PFSK-1 (cell line): Measurements from ENCODE around the gene IFITM1.

Experiments used
- FOXP2 ChIP-seq: optimal IDR thresholded peaks from 2 replicates; pipeline ENCODE3; 2011; ENCODE audit warnings: borderline replicate concordance, control low read depth, inconsistent platforms; ENCODE audit not compliant: insufficient read depth; ENCODE audit errors: extremely low read length, extremely low read depth
- POLR2AphosphoS5 ChIP-seq: IDR thresholded peaks from 2 replicates; pipeline ENCODE4 v1.6.1; 2012; ENCODE audit warnings: low read depth, mild to moderate bottlenecking, control low read depth, low read length, moderate library complexity
- SIN3A ChIP-seq: IDR thresholded peaks from 2 replicates; pipeline ENCODE4 v1.6.1; 2012; ENCODE audit warnings: mild to moderate bottlenecking, low read length, moderate library complexity, borderline replicate concordance; ENCODE audit not compliant: insufficient read depth
- TAF1 ChIP-seq: IDR thresholded peaks from 2 replicates; pipeline ENCODE4 v1.6.1; 2012; ENCODE audit warnings: low read length, control low read depth, borderline replicate concordance; ENCODE audit not compliant: insufficient read depth
- TF ChIP-seq, protein P1 (sequence below), 2 experiments: IDR thresholded peaks; 2 replicates each; pipeline versions ENCODE4 v1.6.1 to v1.8.0; 2011 to 2012; ENCODE audit warnings: low read depth in 2 of 2, low read length in 2 of 2, control low read depth in 1 of 2, inconsistent platforms in 1 of 2, mild to moderate bottlenecking in 1 of 2, moderate library complexity in 1 of 2; ENCODE audit not compliant: insufficient read depth in 1 of 2

Gene IFITM1

DNA sequence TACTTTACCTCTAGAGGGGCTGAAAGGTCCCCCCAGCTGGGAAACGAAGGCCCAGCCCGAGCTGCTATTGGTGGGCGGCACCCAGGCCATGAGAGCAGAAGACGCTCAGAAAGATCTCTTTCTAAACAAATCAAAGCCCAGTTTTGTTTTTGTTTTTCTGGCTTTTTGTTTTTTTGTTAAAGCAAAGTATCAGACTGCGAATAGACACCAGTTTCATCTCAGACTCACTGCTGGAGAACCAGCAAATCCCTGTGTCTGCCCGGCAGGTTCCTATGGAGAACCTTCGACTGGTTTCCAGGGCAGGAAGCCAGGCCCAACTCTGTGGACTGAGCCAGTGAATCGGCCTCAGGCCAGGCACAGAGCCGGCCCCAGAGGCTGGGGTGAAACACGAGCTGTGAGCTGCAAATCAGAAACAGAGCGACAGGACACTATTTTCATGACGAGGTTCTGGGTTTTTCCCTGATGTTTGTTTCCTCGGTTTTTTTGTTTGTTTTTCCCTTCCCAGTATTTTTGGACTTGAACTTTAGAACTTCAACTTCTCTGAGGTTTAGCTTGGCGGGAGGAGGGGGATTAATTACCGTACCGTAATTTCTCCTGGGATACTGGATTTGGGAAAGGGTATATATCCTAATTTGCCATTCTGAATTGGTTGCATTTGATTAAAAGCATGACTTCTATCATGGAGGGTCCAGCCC is 39.5 kb downstream of the IFITM1 start:
- no peak for TF ChIP-seq POLR2AphosphoS5
- TF ChIP-seq TAF1, result no peak
- TF ChIP-seq FOXP2, result no peak
- TF ChIP-seq, protein P1, sequence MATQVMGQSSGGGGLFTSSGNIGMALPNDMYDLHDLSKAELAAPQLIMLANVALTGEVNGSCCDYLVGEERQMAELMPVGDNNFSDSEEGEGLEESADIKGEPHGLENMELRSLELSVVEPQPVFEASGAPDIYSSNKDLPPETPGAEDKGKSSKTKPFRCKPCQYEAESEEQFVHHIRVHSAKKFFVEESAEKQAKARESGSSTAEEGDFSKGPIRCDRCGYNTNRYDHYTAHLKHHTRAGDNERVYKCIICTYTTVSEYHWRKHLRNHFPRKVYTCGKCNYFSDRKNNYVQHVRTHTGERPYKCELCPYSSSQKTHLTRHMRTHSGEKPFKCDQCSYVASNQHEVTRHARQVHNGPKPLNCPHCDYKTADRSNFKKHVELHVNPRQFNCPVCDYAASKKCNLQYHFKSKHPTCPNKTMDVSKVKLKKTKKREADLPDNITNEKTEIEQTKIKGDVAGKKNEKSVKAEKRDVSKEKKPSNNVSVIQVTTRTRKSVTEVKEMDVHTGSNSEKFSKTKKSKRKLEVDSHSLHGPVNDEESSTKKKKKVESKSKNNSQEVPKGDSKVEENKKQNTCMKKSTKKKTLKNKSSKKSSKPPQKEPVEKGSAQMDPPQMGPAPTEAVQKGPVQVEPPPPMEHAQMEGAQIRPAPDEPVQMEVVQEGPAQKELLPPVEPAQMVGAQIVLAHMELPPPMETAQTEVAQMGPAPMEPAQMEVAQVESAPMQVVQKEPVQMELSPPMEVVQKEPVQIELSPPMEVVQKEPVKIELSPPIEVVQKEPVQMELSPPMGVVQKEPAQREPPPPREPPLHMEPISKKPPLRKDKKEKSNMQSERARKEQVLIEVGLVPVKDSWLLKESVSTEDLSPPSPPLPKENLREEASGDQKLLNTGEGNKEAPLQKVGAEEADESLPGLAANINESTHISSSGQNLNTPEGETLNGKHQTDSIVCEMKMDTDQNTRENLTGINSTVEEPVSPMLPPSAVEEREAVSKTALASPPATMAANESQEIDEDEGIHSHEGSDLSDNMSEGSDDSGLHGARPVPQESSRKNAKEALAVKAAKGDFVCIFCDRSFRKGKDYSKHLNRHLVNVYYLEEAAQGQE (IDR thresholded peaks at IDR 0.05; ENCODE audit: insufficient read depth in 1 of 2, low read depth in 2 of 2, low read length in 2 of 2), result no peak
- no peak for TF ChIP-seq SIN3A

DNA sequence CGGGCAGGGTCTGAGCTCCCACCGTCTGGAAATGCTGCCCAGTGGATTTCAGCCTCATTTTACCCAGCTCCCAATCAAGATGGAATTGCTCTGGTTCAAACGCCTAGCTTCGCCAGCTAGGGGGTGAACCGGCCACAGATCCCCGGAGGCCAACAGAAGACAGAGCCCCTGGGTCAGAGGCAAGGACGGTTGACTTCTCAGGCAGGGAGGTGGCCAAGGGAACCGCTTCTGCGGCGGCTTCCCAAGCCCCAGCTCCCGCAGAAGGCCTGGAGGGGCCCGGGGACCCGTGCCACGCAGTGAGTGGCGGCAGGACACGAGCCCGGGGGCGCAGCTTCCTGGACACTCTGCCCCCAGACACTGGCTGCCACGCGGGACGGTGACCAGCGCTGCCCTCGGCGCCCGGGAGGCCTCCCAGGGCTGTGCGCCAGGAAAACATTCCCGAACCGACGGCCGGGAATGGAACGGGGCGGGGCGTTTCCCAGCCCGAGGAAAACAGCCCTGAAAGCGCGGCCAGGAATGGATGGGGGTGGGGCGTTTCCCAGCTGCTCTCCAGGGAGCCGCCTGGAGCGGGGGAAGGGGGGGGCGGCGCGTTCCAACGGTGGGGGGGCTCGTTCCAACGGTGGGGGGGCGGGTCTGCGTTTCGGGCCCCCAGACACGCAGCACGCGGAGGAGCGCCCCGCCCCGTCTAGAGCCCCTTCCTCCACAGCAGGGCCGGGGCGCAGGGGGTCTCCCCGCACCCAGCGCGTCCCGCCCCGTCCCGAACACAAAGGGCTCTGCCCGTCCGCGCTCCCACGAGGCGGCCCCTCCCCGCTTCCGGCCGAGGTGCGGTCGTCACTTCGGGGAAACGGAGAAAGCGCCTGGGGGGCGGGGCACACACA is 42.0 kb downstream of the IFITM1 start:
- TF ChIP-seq, protein P1 (IDR thresholded peaks at IDR 0.05; ENCODE audit: insufficient read depth in 1 of 2, low read depth in 2 of 2, low read length in 2 of 2), result peak; percentile 9 to 37; a peak in 2 of 4 replicates
- TF ChIP-seq FOXP2 (peak; percentile 32), POLR2AphosphoS5 (peak; percentile 44; the same call in 1 of the 2 replicates), TAF1 (peak; percentile 42; the same call in 1 of the 2 replicates), SIN3A (no peak)

DNA sequence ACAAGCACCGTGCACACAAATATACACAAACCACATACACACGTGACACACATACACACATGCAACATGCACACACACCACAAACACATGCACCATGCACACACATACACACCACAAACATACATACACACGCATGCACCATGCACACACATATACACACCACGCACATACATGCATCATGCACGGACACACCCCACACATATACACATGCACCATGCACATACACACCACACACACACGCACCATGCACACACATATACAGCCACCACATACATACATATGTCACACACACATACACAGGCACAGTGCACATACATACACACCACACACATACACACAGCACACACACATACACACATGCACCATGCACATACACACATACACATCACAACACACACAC is 42.8 kb downstream of the IFITM1 start:
- TF ChIP-seq TAF1 (no peak), FOXP2 (no peak), SIN3A (no peak), POLR2AphosphoS5 (no peak)
- TF ChIP-seq, protein P1 (IDR thresholded peaks at IDR 0.05; ENCODE audit: insufficient read depth in 1 of 2, low read depth in 2 of 2, low read length in 2 of 2), result no peak

DNA sequence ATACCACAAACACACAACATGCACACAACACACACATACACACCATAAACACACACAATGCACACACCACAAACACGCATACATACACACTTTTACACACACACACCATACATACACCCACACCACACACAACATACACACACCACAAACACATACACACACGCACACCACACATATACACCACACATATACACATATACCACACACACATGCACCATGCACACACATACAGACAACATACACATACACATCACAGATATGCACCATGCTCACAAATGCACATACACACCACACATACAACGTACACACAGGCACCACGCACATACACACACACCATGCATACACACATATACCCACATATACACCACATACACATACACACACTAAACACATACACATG is 43.7 kb downstream of the IFITM1 start:
- TF ChIP-seq FOXP2, result no peak
- no peak for TF ChIP-seq SIN3A
- no peak for TF ChIP-seq POLR2AphosphoS5
- no peak for TF ChIP-seq TAF1
- TF ChIP-seq, protein P1 (IDR thresholded peaks at IDR 0.05; ENCODE audit: insufficient read depth in 1 of 2, low read depth in 2 of 2, low read length in 2 of 2), result no peak
